Measurements from ENCODE around the gene ABCB11. TPM values are rescaled to one million over a fixed set of nuclear protein-coding genes. Genes with fewer than 3 reads are reported as not detected.

The ABCB11 gene
- total and polyA plus RNA-seq, 4 donors, result 18.3 to 74.3 (median 38.3) TPM

- Histone ChIP-seq H3K4me1 (ENCODE audit: control insufficient read depth in 4 of 4, insufficient read depth in 4 of 4, low read length in 3 of 4) (no peaks in the 10 kb centered on the region), H3K9ac (ENCODE audit: low read depth in 1 of 2, low read length in 2 of 2) (no peak overlapping the region), H3K9me3 (ENCODE audit: control insufficient read depth in 4 of 4, low read length in 3 of 4) (no peaks in the 10 kb centered on the region), H3K4me3 (ENCODE audit: low read depth in 1 of 3, low read length in 3 of 3) (no peak overlapping the region), H3K36me3 (ENCODE audit: control insufficient read depth in 4 of 4, insufficient read depth in 3 of 4, low read depth in 1 of 4, low read length in 3 of 4) (no peaks in the 10 kb centered on the region), H3K27me3 (ENCODE audit: control insufficient read depth in 4 of 4, insufficient read depth in 4 of 4, low read length in 3 of 4) (no peaks in the 10 kb centered on the region), H3K27ac (ENCODE audit: low read depth in 1 of 2, low read length in 2 of 2) (no peak overlapping the region)
- WGBS, result 97% methylated on average over 2 of the region's 2 CpGs
- no peak for DNase-seq (ENCODE audit: low spot score)
- TF ChIP-seq SP1 (IDR thresholded peaks at IDR 0.05), result no peak
- TF ChIP-seq EGR1 (IDR thresholded peaks at IDR 0.05; ENCODE audit: low read depth in 2 of 2), result no peak
- TF ChIP-seq HNF4A (conservative IDR thresholded peaks at IDR 0.05), result no peak
- TF ChIP-seq MAX (IDR thresholded peaks at IDR 0.05), result no peak
- TF ChIP-seq TAF1 (conservative IDR thresholded peaks at IDR 0.05), result no peak
- TF ChIP-seq FOXA2 (IDR thresholded peaks at IDR 0.05), result no peak
- no peak for TF ChIP-seq REST (IDR thresholded peaks at IDR 0.05)
- no peak for TF ChIP-seq RXRA (IDR thresholded peaks at IDR 0.05)
These were observed 16.4 kb upstream of the ABCB11 start for GRCh38 chr2:169047256-169048250.

GRCh38 chr2:169046440-169047151, 15.5 kb upstream of the ABCB11 start:
- Histone ChIP-seq H3K9me3 (ENCODE audit: control insufficient read depth in 4 of 4, low read length in 3 of 4) (no peaks in the 10 kb centered on the region), H3K36me3 (ENCODE audit: control insufficient read depth in 4 of 4, insufficient read depth in 3 of 4, low read depth in 1 of 4, low read length in 3 of 4) (no peaks in the 10 kb centered on the region), H3K27ac (ENCODE audit: low read depth in 1 of 2, low read length in 2 of 2) (no peak overlapping the region), H3K9ac (ENCODE audit: low read depth in 1 of 2, low read length in 2 of 2) (no peak overlapping the region), H3K4me1 (ENCODE audit: control insufficient read depth in 4 of 4, insufficient read depth in 4 of 4, low read length in 3 of 4) (no peaks in the 10 kb centered on the region), H3K27me3 (ENCODE audit: control insufficient read depth in 4 of 4, insufficient read depth in 4 of 4, low read length in 3 of 4) (no peaks in the 10 kb centered on the region), H3K4me3 (ENCODE audit: low read depth in 1 of 3, low read length in 3 of 3) (no peak overlapping the region)
- 86% methylated on average over 4 of the region's 4 CpGs for WGBS
- TF ChIP-seq ZBTB33 (IDR thresholded peaks at IDR 0.05), result no peak
- DNase-seq (ENCODE audit: low spot score), result no peak

GRCh38 chr2:169042856-169043255, 11.7 kb upstream of the ABCB11 start:
- no peak overlapping the region for H3K27ac ChIP-seq (ENCODE audit: low read depth in 1 of 2, low read length in 2 of 2)
- H3K27me3 ChIP-seq (ENCODE audit: control insufficient read depth in 4 of 4, insufficient read depth in 4 of 4, low read length in 3 of 4), result no peaks in the 10 kb centered on the region
- H3K9me3 ChIP-seq (ENCODE audit: control insufficient read depth in 4 of 4, low read length in 3 of 4), result no peaks in the 10 kb centered on the region
- WGBS, result 96% methylated on average over 1 of the region's 1 CpG
- H3K4me1 ChIP-seq (ENCODE audit: control insufficient read depth in 4 of 4, insufficient read depth in 4 of 4, low read length in 3 of 4), result no peaks in the 10 kb centered on the region
- H3K36me3 ChIP-seq (ENCODE audit: control insufficient read depth in 4 of 4, insufficient read depth in 3 of 4, low read depth in 1 of 4, low read length in 3 of 4), result no peaks in the 10 kb centered on the region
- no peak for DNase-seq (ENCODE audit: low spot score)
- H3K9ac ChIP-seq (ENCODE audit: low read depth in 1 of 2, low read length in 2 of 2), result no peak overlapping the region
- no peak overlapping the region for H3K4me3 ChIP-seq (ENCODE audit: low read depth in 1 of 3, low read length in 3 of 3)
- TF ChIP-seq ATF3 (IDR thresholded peaks at IDR 0.05) (no peak), FOXA2 (IDR thresholded peaks at IDR 0.05) (no peak), FOXA1 (IDR thresholded peaks at IDR 0.05) (no peak), EGR1 (IDR thresholded peaks at IDR 0.05; ENCODE audit: low read depth in 2 of 2) (no peak), HNF4A (conservative IDR thresholded peaks at IDR 0.05) (no peak), ZBTB33 (IDR thresholded peaks at IDR 0.05) (no peak), HNF4G (IDR thresholded peaks at IDR 0.05) (no peak), NR2F2 (IDR thresholded peaks at IDR 0.05) (no peak)
